Measurements from ENCODE around the gene SDR42E1. TPM values are rescaled to one million over a fixed set of nuclear protein-coding genes. Genes with fewer than 3 reads are reported as not detected.

The SDR42E1 gene
- total RNA-seq, 4 donors from 2014 or later = 17.8 to 34.4 (median 31.2) TPM

GRCh38 chr16:82037666-82038065 lies 26.4 kb upstream of the SDR42E1 start:
- no peak for DNase-seq (ENCODE audit: low spot score in 2 of 2)
- WGBS, 2 donors = 69 to 72% methylated on average over 2 of the region's 2 CpGs
- intact Hi-C loops (cut with DNase I; ENCODE audit: low total_unique reads) = loop anchor here (10.0 kb wide), 1 partner anchor 197 kb away; no protein-coding TSS in a partner anchor
- TF ChIP-seq CTCF (IDR thresholded peaks at IDR 0.05) (no peak), POLR2A (IDR thresholded peaks at IDR 0.05) (no peak)
- H3K4me3 ChIP-seq (ENCODE audit: low read depth, poor library complexity, severe bottlenecking) = no peak overlapping the region

GRCh38 chr16:82037251-82037650 lies 26.0 kb upstream of the SDR42E1 start:
- no peak for TF ChIP-seq CTCF (IDR thresholded peaks at IDR 0.05)
- no peak for TF ChIP-seq POLR2A (IDR thresholded peaks at IDR 0.05)
- no peak for DNase-seq (ENCODE audit: low spot score in 2 of 2)
- intact Hi-C loops (cut with DNase I; ENCODE audit: low total_unique reads) = loop anchor here (10.0 kb wide), 1 partner anchor 198 kb away; no protein-coding TSS in a partner anchor
- H3K4me3 ChIP-seq (ENCODE audit: low read depth, poor library complexity, severe bottlenecking) = no peak overlapping the region
- WGBS, 2 donors = 87 to 89% methylated on average over 4 of the region's 4 CpGs

GRCh38 chr16:82034981-82035612 lies 23.8 kb upstream of the SDR42E1 start, which contains the start of gene HSD17B2:
TSS of gene HSD17B2 (plus strand) at chr16:82035253. CDS start at chr16:82035425, 172 bp downstream.
- H3K4me3 ChIP-seq (ENCODE audit: low read depth, poor library complexity, severe bottlenecking) = no peak within 1 kb of the TSS
- WGBS, 2 donors = 70 to 74% methylated on average over 6 of the region's 6 CpGs
- DNase-seq (ENCODE audit: low spot score in 2 of 2) = no peak
- intact Hi-C loops (cut with DNase I; ENCODE audit: low total_unique reads) = loop anchor here (10.0 kb wide), 1 partner anchor 200 kb away; no protein-coding TSS in a partner anchor
- TF ChIP-seq CTCF (IDR thresholded peaks at IDR 0.05) = no peak
- TF ChIP-seq POLR2A (IDR thresholded peaks at IDR 0.05) = no peak

- intact Hi-C loops (cut with DNase I; ENCODE audit: low total_unique reads) = loop anchor here (10.0 kb wide), 1 partner anchor 201 kb away; no protein-coding TSS in a partner anchor
- TF ChIP-seq CTCF (IDR thresholded peaks at IDR 0.05) (no peak), POLR2A (IDR thresholded peaks at IDR 0.05) (no peak)
- WGBS, 2 donors = 68 to 73% methylated on average over 8 of the region's 8 CpGs
Measured at GRCh38 chr16:82033683-82034300, 22.5 kb upstream of the SDR42E1 start.

GRCh38 chr16:82033006-82033405 lies 21.7 kb upstream of the SDR42E1 start:
- intact Hi-C loops (cut with DNase I; ENCODE audit: low total_unique reads) = loop anchor here (10.0 kb wide), 1 partner anchor 202 kb away; no protein-coding TSS in a partner anchor
- H3K4me3 ChIP-seq (ENCODE audit: low read depth, poor library complexity, severe bottlenecking) = no peak overlapping the region
- no peak for DNase-seq (ENCODE audit: low spot score in 2 of 2)
- WGBS, 2 donors = 36 to 39% methylated on average over 6 of the region's 6 CpGs
- TF ChIP-seq POLR2A (IDR thresholded peaks at IDR 0.05) = no peak
- no peak for TF ChIP-seq CTCF (IDR thresholded peaks at IDR 0.05)

More at GRCh38 chr16:82033683-82034300, 22.5 kb upstream of the SDR42E1 start:
- H3K4me3 ChIP-seq (ENCODE audit: low read depth, poor library complexity, severe bottlenecking) = no peak overlapping the region
- DNase-seq (ENCODE audit: low spot score in 2 of 2) = no peak
